Measurements from ENCODE around the gene DELE1.

The DELE1 gene

GRCh38 chr5:141941779-141942178 is 18.1 kb downstream of the DELE1 start:
- no peaks in the 10 kb centered on the region for H3K79me2 ChIP-seq (ENCODE audit: insufficient read depth, low read length)
- H3K27me3 ChIP-seq (ENCODE audit: insufficient read depth, low read length, poor library complexity, severe bottlenecking), result no peaks in the 10 kb centered on the region
- H3K4me1 ChIP-seq (ENCODE audit: insufficient read depth, low read length, poor library complexity, severe bottlenecking), result peaks cover 5% of the 10 kb centered on the region
- H3K4me3 ChIP-seq (ENCODE audit: low read length, poor library complexity, severe bottlenecking), result no peak overlapping the region
- no peak overlapping the region for H2AFZ ChIP-seq (ENCODE audit: low read length)
- no peaks in the 10 kb centered on the region for H3F3A ChIP-seq (ENCODE audit: low read depth)
- TF ChIP-seq EZH2phosphoT487 (IDR thresholded peaks at IDR 0.05; ENCODE audit: borderline replicate concordance) (no peak), CTCF (conservative IDR thresholded peaks at IDR 0.05; ENCODE audit: low read length) (no peak)
- no peaks in the 10 kb centered on the region for H4K20me1 ChIP-seq (ENCODE audit: insufficient read depth, low read length, poor library complexity, severe bottlenecking)
- H3K9me3 ChIP-seq (ENCODE audit: insufficient read depth, low read depth, low read length), result no peaks in the 10 kb centered on the region
- no peak overlapping the region for H3K9ac ChIP-seq (ENCODE audit: low read depth, low read length, poor library complexity, severe bottlenecking)
- peaks cover 22% of the 10 kb centered on the region; the same call in 1 of the 2 replicates for H3K36me3 ChIP-seq (ENCODE audit: insufficient read depth, low read length)
- H3K9me2 ChIP-seq (replicated peaks; ENCODE audit: low read depth, low read length), result no peaks in the 10 kb centered on the region
- H3K4me2 ChIP-seq (ENCODE audit: low read depth, low read length, poor library complexity, severe bottlenecking), result no peak overlapping the region

DNA sequence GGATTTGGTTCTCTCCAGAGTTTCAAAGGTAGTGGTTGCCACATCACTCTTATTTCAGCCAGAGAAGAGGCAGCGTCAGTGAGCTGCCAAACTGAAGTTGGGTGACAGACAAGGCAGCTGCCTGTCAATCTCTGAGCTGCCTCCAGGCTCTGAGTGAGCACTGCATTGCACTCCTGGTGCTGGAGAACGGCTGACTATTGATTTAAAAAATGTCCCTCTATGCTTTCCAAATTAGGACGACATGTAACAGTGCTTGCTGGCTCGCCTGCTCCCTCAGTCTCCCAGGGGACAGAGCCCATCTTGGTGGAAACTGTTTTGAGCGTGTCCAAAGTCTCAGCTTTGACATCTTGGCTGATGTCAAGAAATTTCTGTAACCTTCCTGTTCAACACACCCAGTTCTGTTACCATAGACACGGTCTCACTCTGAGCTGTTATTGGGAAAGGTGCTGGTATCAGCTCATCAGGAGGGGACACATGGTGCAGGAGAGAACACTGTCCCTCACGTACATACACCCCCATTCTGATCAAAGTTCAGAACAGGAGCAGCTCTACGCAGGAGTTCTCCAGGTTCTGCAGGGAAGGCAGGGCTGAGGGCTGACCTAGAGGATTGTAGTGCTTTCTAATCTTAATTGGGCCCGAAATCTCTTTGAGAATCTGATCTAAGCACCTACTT is 18.6 kb downstream of the DELE1 start:
- Histone ChIP-seq H3K9me3 (ENCODE audit: insufficient read depth, low read depth, low read length) (no peaks in the 10 kb centered on the region), H3K79me2 (ENCODE audit: insufficient read depth, low read length) (no peaks in the 10 kb centered on the region), H3F3A (ENCODE audit: low read depth) (no peaks in the 10 kb centered on the region), H3K4me2 (ENCODE audit: low read depth, low read length, poor library complexity, severe bottlenecking) (no peak overlapping the region), H3K27me3 (ENCODE audit: insufficient read depth, low read length, poor library complexity, severe bottlenecking) (no peaks in the 10 kb centered on the region), H3K9ac (ENCODE audit: low read depth, low read length, poor library complexity, severe bottlenecking) (no peak overlapping the region), H3K4me1 (ENCODE audit: insufficient read depth, low read length, poor library complexity, severe bottlenecking) (peaks cover 5% of the 10 kb centered on the region), H3K4me3 (ENCODE audit: low read length, poor library complexity, severe bottlenecking) (no peak overlapping the region), H3K36me3 (ENCODE audit: insufficient read depth, low read length) (peaks cover 17% of the 10 kb centered on the region; the same call in 1 of the 2 replicates), H4K20me1 (ENCODE audit: insufficient read depth, low read length, poor library complexity, severe bottlenecking) (no peaks in the 10 kb centered on the region), H3K9me2 (replicated peaks; ENCODE audit: low read depth, low read length) (no peaks in the 10 kb centered on the region), H2AFZ (ENCODE audit: low read length) (no peak overlapping the region)
- no peak for TF ChIP-seq CTCF (conservative IDR thresholded peaks at IDR 0.05; ENCODE audit: low read length)
- no peak for TF ChIP-seq EZH2phosphoT487 (IDR thresholded peaks at IDR 0.05; ENCODE audit: borderline replicate concordance)

GRCh38 chr5:141944076-141944475 is 20.4 kb downstream of the DELE1 start:
- Histone ChIP-seq H3K36me3 (ENCODE audit: insufficient read depth, low read length) (peaks cover 6% of the 10 kb centered on the region; the same call in 1 of the 2 replicates), H3K27me3 (ENCODE audit: insufficient read depth, low read length, poor library complexity, severe bottlenecking) (no peaks in the 10 kb centered on the region), H3F3A (ENCODE audit: low read depth) (no peaks in the 10 kb centered on the region), H3K79me2 (ENCODE audit: insufficient read depth, low read length) (no peaks in the 10 kb centered on the region), H3K4me2 (ENCODE audit: low read depth, low read length, poor library complexity, severe bottlenecking) (no peak overlapping the region), H3K4me3 (ENCODE audit: low read length, poor library complexity, severe bottlenecking) (no peak overlapping the region), H4K20me1 (ENCODE audit: insufficient read depth, low read length, poor library complexity, severe bottlenecking) (no peaks in the 10 kb centered on the region), H2AFZ (ENCODE audit: low read length) (no peak overlapping the region), H3K4me1 (ENCODE audit: insufficient read depth, low read length, poor library complexity, severe bottlenecking) (peaks cover 5% of the 10 kb centered on the region), H3K9ac (ENCODE audit: low read depth, low read length, poor library complexity, severe bottlenecking) (no peak overlapping the region), H3K9me3 (ENCODE audit: insufficient read depth, low read depth, low read length) (no peaks in the 10 kb centered on the region), H3K9me2 (replicated peaks; ENCODE audit: low read depth, low read length) (no peaks in the 10 kb centered on the region)
- TF ChIP-seq CTCF (conservative IDR thresholded peaks at IDR 0.05; ENCODE audit: low read length) (no peak), EZH2phosphoT487 (IDR thresholded peaks at IDR 0.05; ENCODE audit: borderline replicate concordance) (no peak)
